ENCODE measurements around the gene MTFMT. TPM values are rescaled to one million over a fixed set of nuclear protein-coding genes. Genes with fewer than 3 reads are reported as not detected.
A peak's percentile ranks its signal among the peaks of the same experiment; 100 is the strongest.

MTFMT gene
- total RNA-seq, 2 donors from 2014 or later, result 25.9 to 42.4 TPM

DNA sequence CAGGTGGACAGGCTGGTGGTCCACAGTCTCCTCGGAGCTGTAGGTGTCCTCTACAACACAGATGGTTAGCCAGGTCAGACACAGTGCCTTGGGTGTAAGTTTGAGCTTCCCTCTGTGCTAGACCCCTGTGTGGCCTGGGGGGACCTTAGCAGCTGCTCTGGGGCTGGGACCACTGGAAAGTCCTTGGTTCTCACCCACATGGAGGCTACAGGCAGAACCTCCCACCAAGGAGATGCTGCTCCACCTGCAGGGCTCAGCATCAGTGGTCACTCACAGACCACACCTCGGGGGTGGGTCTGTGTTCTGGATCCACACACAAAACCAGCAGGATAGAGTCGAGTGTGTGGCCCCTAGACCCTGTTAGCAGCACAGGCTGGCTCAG, 29.9 kb upstream of the MTFMT start:
- TF ChIP-seq, protein P1, sequence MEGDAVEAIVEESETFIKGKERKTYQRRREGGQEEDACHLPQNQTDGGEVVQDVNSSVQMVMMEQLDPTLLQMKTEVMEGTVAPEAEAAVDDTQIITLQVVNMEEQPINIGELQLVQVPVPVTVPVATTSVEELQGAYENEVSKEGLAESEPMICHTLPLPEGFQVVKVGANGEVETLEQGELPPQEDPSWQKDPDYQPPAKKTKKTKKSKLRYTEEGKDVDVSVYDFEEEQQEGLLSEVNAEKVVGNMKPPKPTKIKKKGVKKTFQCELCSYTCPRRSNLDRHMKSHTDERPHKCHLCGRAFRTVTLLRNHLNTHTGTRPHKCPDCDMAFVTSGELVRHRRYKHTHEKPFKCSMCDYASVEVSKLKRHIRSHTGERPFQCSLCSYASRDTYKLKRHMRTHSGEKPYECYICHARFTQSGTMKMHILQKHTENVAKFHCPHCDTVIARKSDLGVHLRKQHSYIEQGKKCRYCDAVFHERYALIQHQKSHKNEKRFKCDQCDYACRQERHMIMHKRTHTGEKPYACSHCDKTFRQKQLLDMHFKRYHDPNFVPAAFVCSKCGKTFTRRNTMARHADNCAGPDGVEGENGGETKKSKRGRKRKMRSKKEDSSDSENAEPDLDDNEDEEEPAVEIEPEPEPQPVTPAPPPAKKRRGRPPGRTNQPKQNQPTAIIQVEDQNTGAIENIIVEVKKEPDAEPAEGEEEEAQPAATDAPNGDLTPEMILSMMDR (IDR thresholded peaks at IDR 0.05), result no peak
- DNase-seq (ENCODE audit: low spot score), result no peak
- H3K4me1 ChIP-seq (ENCODE audit: control insufficient read depth in 1 of 2, low read depth in 2 of 2), result peaks cover 76 to 100% of the 10 kb centered on the region in 2 donors
- no peak for ATAC-seq (ENCODE audit: insufficient number of reproducible peaks, low FRiP score, low read depth)
- H3K9me3 ChIP-seq, result no peaks in the 10 kb centered on the region
- H3K4me3 ChIP-seq, result peak overlapping the region; percentile 26
- H3K36me3 ChIP-seq, result peaks cover 51% of the 10 kb centered on the region
- peak overlapping the region; percentile 97 to 99 for H3K27ac ChIP-seq
- H3K27me3 ChIP-seq (replicated peaks; ENCODE audit: insufficient read depth), result no peaks in the 10 kb centered on the region

DNA sequence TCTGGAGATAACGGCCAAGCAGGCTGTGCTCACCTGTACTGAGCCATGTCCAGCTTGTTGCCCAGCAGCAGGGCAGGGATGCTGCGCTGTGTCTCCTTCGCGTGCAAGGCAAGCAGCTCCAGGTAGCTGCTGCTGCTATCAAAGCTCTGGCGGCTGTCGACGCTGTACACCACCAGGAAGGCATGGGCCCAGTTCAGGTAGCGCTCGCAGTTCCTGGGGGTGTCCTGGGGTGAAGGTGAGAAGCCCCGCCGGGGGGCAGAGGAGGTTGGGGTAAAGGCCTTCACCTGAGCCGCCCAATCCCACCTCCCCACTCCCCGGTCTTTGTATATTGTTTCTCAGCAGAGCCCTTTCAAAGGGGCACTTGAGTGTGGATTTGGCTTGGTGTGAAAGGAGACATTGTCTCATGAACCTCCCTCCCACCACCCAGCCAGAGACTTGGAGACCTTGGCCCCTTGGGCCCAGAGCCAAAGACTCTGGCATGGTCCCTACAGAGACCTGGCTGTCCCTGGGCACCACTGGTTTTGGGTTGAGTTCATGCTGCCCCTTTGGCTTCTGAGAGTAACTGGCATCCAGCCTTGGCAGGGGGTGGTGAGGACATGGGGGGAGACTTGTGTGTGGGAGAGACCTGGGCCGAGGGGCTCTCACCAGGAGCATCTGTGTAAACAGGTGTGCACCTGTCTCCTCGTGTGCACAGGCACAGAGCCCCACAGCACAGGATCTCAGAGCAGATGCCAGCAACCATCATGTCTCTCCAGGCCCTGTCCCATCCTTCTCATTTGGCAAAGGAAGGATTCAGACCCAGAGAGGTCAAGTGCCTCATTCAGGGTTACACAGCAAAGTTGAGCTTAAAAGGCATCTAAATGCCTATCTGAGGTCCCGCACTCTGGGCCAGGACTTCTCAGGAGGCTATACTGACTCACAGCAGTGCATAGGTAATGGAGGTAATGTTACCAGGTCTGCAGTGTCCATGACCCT, 29.2 kb upstream of the MTFMT start:
- Histone ChIP-seq H3K27me3 (replicated peaks; ENCODE audit: insufficient read depth) (no peaks in the 10 kb centered on the region), H3K36me3 (peaks cover 55% of the 10 kb centered on the region), H3K4me1 (ENCODE audit: control insufficient read depth in 1 of 2, low read depth in 2 of 2) (peaks cover 69 to 100% of the 10 kb centered on the region in 2 donors), H3K9me3 (no peaks in the 10 kb centered on the region), H3K27ac (peak overlapping the region; percentile 97 to 99), H3K4me3 (no peak overlapping the region)
- TF ChIP-seq, protein P1 (IDR thresholded peaks at IDR 0.05), result no peak
- DNase-seq (ENCODE audit: low spot score), result no peak
- ATAC-seq (ENCODE audit: insufficient number of reproducible peaks, low FRiP score, low read depth), result no peak

DNA sequence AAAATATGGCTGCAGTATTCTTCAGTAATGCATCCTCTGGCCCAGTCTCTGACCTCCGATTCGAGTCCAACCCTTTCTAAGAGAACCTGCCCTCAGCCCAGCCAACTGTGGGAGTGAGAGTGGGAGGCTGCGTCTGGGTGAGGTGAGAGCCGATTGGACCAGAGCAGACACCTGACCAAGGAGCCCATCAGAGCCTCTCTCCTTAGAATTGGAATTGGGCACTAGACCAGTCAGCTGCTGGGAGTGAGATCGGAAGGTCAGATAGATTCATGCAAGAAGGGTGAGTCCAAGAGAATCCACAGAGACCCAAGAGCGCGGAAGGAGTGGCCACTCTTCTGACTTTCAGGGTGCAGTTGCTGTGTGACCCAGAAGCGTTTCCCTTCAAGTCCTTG, 28.1 kb upstream of the MTFMT start:
- Histone ChIP-seq H3K4me1 (ENCODE audit: control insufficient read depth in 1 of 2, low read depth in 2 of 2) (peaks cover 57 to 92% of the 10 kb centered on the region in 2 donors), H3K9me3 (no peaks in the 10 kb centered on the region), H3K36me3 (peaks cover 60% of the 10 kb centered on the region), H3K27me3 (replicated peaks; ENCODE audit: insufficient read depth) (no peaks in the 10 kb centered on the region), H3K4me3 (no peak overlapping the region), H3K27ac (peak overlapping the region; percentile 97 to 99)
- TF ChIP-seq, protein P1 (IDR thresholded peaks at IDR 0.05), result no peak
- ATAC-seq (ENCODE audit: insufficient number of reproducible peaks, low FRiP score, low read depth), result no peak
- DNase-seq (ENCODE audit: low spot score), result no peak

DNA sequence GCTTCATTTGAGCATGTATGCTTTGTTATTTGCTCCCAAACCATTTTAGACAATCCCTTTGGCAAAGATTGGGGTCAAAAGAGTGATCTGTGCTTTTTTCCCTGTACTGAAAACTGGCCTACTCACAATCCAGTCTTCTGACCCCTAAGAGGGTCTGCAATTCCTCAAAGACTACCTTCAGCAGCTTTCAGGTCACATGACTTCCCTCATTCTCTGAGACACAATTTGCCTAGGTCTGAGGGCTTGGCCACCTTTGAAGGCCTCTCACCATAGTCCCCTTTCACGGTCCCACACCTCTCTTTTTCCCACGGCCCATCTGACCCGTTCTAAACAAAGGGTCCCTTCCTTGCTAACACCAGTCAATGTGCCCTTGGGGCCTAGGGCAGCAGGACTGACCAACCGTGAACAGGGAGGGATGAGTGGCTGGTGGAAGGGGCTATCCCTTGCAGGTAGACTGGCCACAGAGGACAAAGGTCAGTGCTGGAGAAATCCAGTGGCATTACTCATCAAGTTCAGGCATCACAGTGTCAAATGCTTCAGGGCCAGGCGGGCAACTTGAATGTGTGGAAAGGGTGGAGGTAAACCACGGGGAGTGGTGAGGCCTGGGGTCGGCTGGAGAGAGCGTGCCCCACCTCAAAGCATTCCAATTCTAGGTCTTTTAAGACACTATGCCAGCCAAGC, 27.6 kb upstream of the MTFMT start:
- Histone ChIP-seq H3K4me1 (ENCODE audit: control insufficient read depth in 1 of 2, low read depth in 2 of 2) (peaks cover 52 to 86% of the 10 kb centered on the region in 2 donors), H3K9me3 (no peaks in the 10 kb centered on the region), H3K27me3 (replicated peaks; ENCODE audit: insufficient read depth) (no peaks in the 10 kb centered on the region), H3K27ac (peak overlapping the region; percentile 97 to 99), H3K36me3 (peaks cover 58% of the 10 kb centered on the region), H3K4me3 (no peak overlapping the region)
- TF ChIP-seq, protein P1 (IDR thresholded peaks at IDR 0.05), result no peak
- ATAC-seq (ENCODE audit: insufficient number of reproducible peaks, low FRiP score, low read depth) (no peak), DNase-seq (ENCODE audit: low spot score) (no peak)

DNA sequence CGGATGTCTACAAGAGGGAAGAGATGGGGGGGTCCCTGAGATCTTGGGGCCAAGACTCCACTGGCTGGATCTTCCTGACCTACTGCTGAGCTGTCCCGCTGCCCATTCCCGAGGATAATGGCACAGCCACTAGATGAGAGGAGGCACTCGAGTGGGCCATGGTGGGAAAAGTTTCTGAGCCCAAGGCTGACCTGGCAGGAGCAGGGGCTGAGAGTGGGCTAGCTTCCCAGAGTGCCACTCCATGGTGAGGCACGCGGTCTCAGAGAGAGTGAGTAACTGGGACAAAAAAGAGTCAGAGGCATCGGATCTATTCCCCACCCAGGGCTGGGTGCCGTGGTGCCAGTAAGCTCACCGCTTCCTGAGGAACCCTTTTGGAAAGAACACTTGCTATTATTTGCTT, 26.7 kb upstream of the MTFMT start:
- ATAC-seq (ENCODE audit: insufficient number of reproducible peaks, low FRiP score, low read depth) (no peak), DNase-seq (ENCODE audit: low spot score) (no peak)
- H3K27me3 ChIP-seq (replicated peaks; ENCODE audit: insufficient read depth), result no peaks in the 10 kb centered on the region
- TF ChIP-seq, protein P1 (IDR thresholded peaks at IDR 0.05), result no peak
- H3K27ac ChIP-seq, result peak overlapping the region; percentile 97 to 99
- H3K4me3 ChIP-seq, result no peak overlapping the region
- peaks cover 63% of the 10 kb centered on the region for H3K36me3 ChIP-seq
- no peaks in the 10 kb centered on the region for H3K9me3 ChIP-seq
- peaks cover 46 to 83% of the 10 kb centered on the region in 2 donors for H3K4me1 ChIP-seq (ENCODE audit: control insufficient read depth in 1 of 2, low read depth in 2 of 2)

Measured in thoracic aorta (tissue), 2 donors.